Ovary (tissue), 3 donors: ENCODE data around the gene ADAMTS12.

Experiments used
- CTCF ChIP-seq, 3 donors: fragments of 450-650 bp in 2 of 3; fragments of 200-600 bp in 1 of 3; IDR thresholded peaks; one replicate each; pipeline versions ENCODE4 v1.5.1 to v1.8.0; 2016 to 2022; ENCODE audit warnings: antibody characterized with exemption in 3 of 3, mild to moderate bottlenecking in 1 of 3
- EP300 ChIP-seq: sonication (generic); formaldehyde crosslinking; IDR thresholded peaks from one replicate; pipeline ENCODE4 v1.6.1; 2017; ENCODE audit warnings: antibody characterized with exemption
- POLR2A ChIP-seq: fragments of 450-650 bp; IDR thresholded peaks from one replicate; pipeline ENCODE4 v1.6.1; 2017; ENCODE audit warnings: antibody characterized with exemption, mild to moderate bottlenecking, moderate library complexity
- donor health status: DM: no; HTN: no; CAD: no.

DNA sequence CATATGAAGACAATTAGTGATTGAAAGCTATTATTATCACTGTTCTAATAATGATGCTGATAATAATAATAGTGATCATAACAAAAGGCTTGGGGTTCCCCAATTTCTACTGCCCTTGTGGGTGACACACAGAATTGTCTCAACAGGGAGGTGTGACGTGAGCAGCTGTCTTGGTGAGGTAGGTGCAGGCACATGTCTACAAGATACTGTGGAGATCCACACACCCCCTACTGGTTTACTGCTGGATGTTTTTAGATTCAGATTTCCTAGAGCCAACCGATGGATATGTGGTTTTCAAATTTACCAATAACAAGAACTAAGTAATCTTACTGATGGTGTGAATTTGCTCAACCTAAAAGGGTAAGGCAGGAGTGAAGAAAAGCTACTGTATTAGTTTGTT, 312.0 kb downstream of the ADAMTS12 start:
- no peak for TF ChIP-seq POLR2A
- TF ChIP-seq CTCF (IDR thresholded peaks at IDR 0.05) = no peak
- TF ChIP-seq EP300 = no peak
